ENCODE results near the gene NEK3.

The NEK3 gene

GRCh38 chr13:52158629-52159158 lies 703 bp downstream of the NEK3 start:
- peaks cover 0 to 42% (median 18%) of the 10 kb centered on the region in 5 donors for H3K4me1 ChIP-seq (ENCODE audit: control insufficient read depth in 5 of 5, insufficient read depth in 5 of 5, low read length in 5 of 5)
- H3K27ac ChIP-seq (ENCODE audit: low read depth, low read length): peak overlapping the region; percentile 72
- no peaks in the 10 kb centered on the region for H3K36me3 ChIP-seq (ENCODE audit: control insufficient read depth in 5 of 5, insufficient read depth in 5 of 5, low read length in 5 of 5)
- peak overlapping the region; percentile 76 to 86 (median 83) for H3K9ac ChIP-seq (ENCODE audit: low read length in 5 of 5)
- peak overlapping the region; percentile 79 to 91 (median 86) for H3K4me3 ChIP-seq (ENCODE audit: low read depth in 1 of 5, low read length in 5 of 5)
- H3K27me3 ChIP-seq (ENCODE audit: control insufficient read depth in 5 of 5, insufficient read depth in 4 of 5, low read length in 5 of 5): no peaks in the 10 kb centered on the region
- no peaks in the 10 kb centered on the region for H3K9me3 ChIP-seq (ENCODE audit: control insufficient read depth in 5 of 5, low read length in 5 of 5)

- H3K9me3 ChIP-seq (ENCODE audit: control insufficient read depth in 5 of 5, low read length in 5 of 5): no peaks in the 10 kb centered on the region
Measured at GRCh38 chr13:52156724-52157261, 2.6 kb downstream of the NEK3 start.

GRCh38 chr13:52155177-52155576 lies 4.2 kb downstream of the NEK3 start:
- peaks cover 14 to 20% (median 18%) of the 10 kb centered on the region in 5 donors for H3K36me3 ChIP-seq (ENCODE audit: control insufficient read depth in 5 of 5, insufficient read depth in 5 of 5, low read length in 5 of 5)
- H3K9ac ChIP-seq (ENCODE audit: low read length in 5 of 5): no peak overlapping the region
- peaks cover 0 to 21% (median 14%) of the 10 kb centered on the region in 5 donors for H3K4me1 ChIP-seq (ENCODE audit: control insufficient read depth in 5 of 5, insufficient read depth in 5 of 5, low read length in 5 of 5)
- H3K4me3 ChIP-seq (ENCODE audit: low read depth in 1 of 5, low read length in 5 of 5): no peak overlapping the region
- H3K27ac ChIP-seq (ENCODE audit: low read depth, low read length): no peak overlapping the region
- no peaks in the 10 kb centered on the region for H3K27me3 ChIP-seq (ENCODE audit: control insufficient read depth in 5 of 5, insufficient read depth in 4 of 5, low read length in 5 of 5)
- no peaks in the 10 kb centered on the region for H3K9me3 ChIP-seq (ENCODE audit: control insufficient read depth in 5 of 5, low read length in 5 of 5)

More at GRCh38 chr13:52156724-52157261, 2.6 kb downstream of the NEK3 start:
- Histone ChIP-seq H3K36me3 (ENCODE audit: control insufficient read depth in 5 of 5, insufficient read depth in 5 of 5, low read length in 5 of 5) (peaks cover 2 to 4% (median 4%) of the 10 kb centered on the region in 5 donors), H3K9ac (ENCODE audit: low read length in 5 of 5) (no peak overlapping the region), H3K4me1 (ENCODE audit: control insufficient read depth in 5 of 5, insufficient read depth in 5 of 5, low read length in 5 of 5) (peaks cover 0 to 30% (median 18%) of the 10 kb centered on the region in 5 donors), H3K27ac (ENCODE audit: low read depth, low read length) (no peak overlapping the region), H3K4me3 (ENCODE audit: low read depth in 1 of 5, low read length in 5 of 5) (no peak overlapping the region), H3K27me3 (ENCODE audit: control insufficient read depth in 5 of 5, insufficient read depth in 4 of 5, low read length in 5 of 5) (no peaks in the 10 kb centered on the region)

GRCh38 chr13:52147225-52147624 lies 12.2 kb downstream of the NEK3 start:
- peaks cover 29 to 58% (median 46%) of the 10 kb centered on the region in 5 donors for H3K36me3 ChIP-seq (ENCODE audit: control insufficient read depth in 5 of 5, insufficient read depth in 5 of 5, low read length in 5 of 5)
- no peaks in the 10 kb centered on the region for H3K27me3 ChIP-seq (ENCODE audit: control insufficient read depth in 5 of 5, insufficient read depth in 4 of 5, low read length in 5 of 5)
- no peak overlapping the region for H3K27ac ChIP-seq (ENCODE audit: low read depth, low read length)
- H3K9me3 ChIP-seq (ENCODE audit: control insufficient read depth in 5 of 5, low read length in 5 of 5): no peaks in the 10 kb centered on the region
- no peak overlapping the region for H3K9ac ChIP-seq (ENCODE audit: low read length in 5 of 5)
- H3K4me3 ChIP-seq (ENCODE audit: low read depth in 1 of 5, low read length in 5 of 5): no peak overlapping the region
- H3K4me1 ChIP-seq (ENCODE audit: control insufficient read depth in 5 of 5, insufficient read depth in 5 of 5, low read length in 5 of 5): no peaks in the 10 kb centered on the region

- Histone ChIP-seq H3K27me3 (ENCODE audit: control insufficient read depth in 5 of 5, insufficient read depth in 4 of 5, low read length in 5 of 5) (no peaks in the 10 kb centered on the region), H3K9ac (ENCODE audit: low read length in 5 of 5) (no peak overlapping the region), H3K4me1 (ENCODE audit: control insufficient read depth in 5 of 5, insufficient read depth in 5 of 5, low read length in 5 of 5) (no peaks in the 10 kb centered on the region), H3K27ac (ENCODE audit: low read depth, low read length) (no peak overlapping the region), H3K36me3 (ENCODE audit: control insufficient read depth in 5 of 5, insufficient read depth in 5 of 5, low read length in 5 of 5) (peaks cover 4 to 60% (median 25%) of the 10 kb centered on the region in 5 donors), H3K4me3 (ENCODE audit: low read depth in 1 of 5, low read length in 5 of 5) (no peak overlapping the region), H3K9me3 (ENCODE audit: control insufficient read depth in 5 of 5, low read length in 5 of 5) (no peaks in the 10 kb centered on the region)
Measured at GRCh38 chr13:52141299-52141698, 18.1 kb downstream of the NEK3 start.

GRCh38 chr13:52137489-52137888 lies 21.9 kb downstream of the NEK3 start:
- Histone ChIP-seq H3K4me1 (ENCODE audit: control insufficient read depth in 5 of 5, insufficient read depth in 5 of 5, low read length in 5 of 5) (no peaks in the 10 kb centered on the region), H3K27ac (ENCODE audit: low read depth, low read length) (no peak overlapping the region), H3K9me3 (ENCODE audit: control insufficient read depth in 5 of 5, low read length in 5 of 5) (no peaks in the 10 kb centered on the region), H3K4me3 (ENCODE audit: low read depth in 1 of 5, low read length in 5 of 5) (no peak overlapping the region), H3K36me3 (ENCODE audit: control insufficient read depth in 5 of 5, insufficient read depth in 5 of 5, low read length in 5 of 5) (peaks cover 16 to 74% (median 36%) of the 10 kb centered on the region in 5 donors), H3K9ac (ENCODE audit: low read length in 5 of 5) (no peak overlapping the region), H3K27me3 (ENCODE audit: control insufficient read depth in 5 of 5, insufficient read depth in 4 of 5, low read length in 5 of 5) (no peaks in the 10 kb centered on the region)

GRCh38 chr13:52136763-52137162 lies 22.6 kb downstream of the NEK3 start:
- no peaks in the 10 kb centered on the region for H3K4me1 ChIP-seq (ENCODE audit: control insufficient read depth in 5 of 5, insufficient read depth in 5 of 5, low read length in 5 of 5)
- H3K27ac ChIP-seq (ENCODE audit: low read depth, low read length): no peak overlapping the region
- H3K36me3 ChIP-seq (ENCODE audit: control insufficient read depth in 5 of 5, insufficient read depth in 5 of 5, low read length in 5 of 5): peaks cover 19 to 80% (median 43%) of the 10 kb centered on the region in 5 donors

GRCh38 chr13:52130641-52131040 lies 28.8 kb downstream of the NEK3 start:
- no peaks in the 10 kb centered on the region for H3K27me3 ChIP-seq (ENCODE audit: control insufficient read depth in 5 of 5, insufficient read depth in 4 of 5, low read length in 5 of 5)
- no peak overlapping the region for H3K27ac ChIP-seq (ENCODE audit: low read depth, low read length)
- H3K4me1 ChIP-seq (ENCODE audit: control insufficient read depth in 5 of 5, insufficient read depth in 5 of 5, low read length in 5 of 5): peaks cover 6 to 21% (median 20%) of the 10 kb centered on the region in 5 donors
- peaks cover 17 to 46% (median 34%) of the 10 kb centered on the region in 5 donors for H3K36me3 ChIP-seq (ENCODE audit: control insufficient read depth in 5 of 5, insufficient read depth in 5 of 5, low read length in 5 of 5)
- no peak overlapping the region for H3K9ac ChIP-seq (ENCODE audit: low read length in 5 of 5)
- H3K9me3 ChIP-seq (ENCODE audit: control insufficient read depth in 5 of 5, low read length in 5 of 5): no peaks in the 10 kb centered on the region
- H3K4me3 ChIP-seq (ENCODE audit: low read depth in 1 of 5, low read length in 5 of 5): no peak overlapping the region

More at GRCh38 chr13:52136763-52137162, 22.6 kb downstream of the NEK3 start:
- Histone ChIP-seq H3K9ac (ENCODE audit: low read length in 5 of 5) (no peak overlapping the region), H3K9me3 (ENCODE audit: control insufficient read depth in 5 of 5, low read length in 5 of 5) (no peaks in the 10 kb centered on the region), H3K4me3 (ENCODE audit: low read depth in 1 of 5, low read length in 5 of 5) (no peak overlapping the region), H3K27me3 (ENCODE audit: control insufficient read depth in 5 of 5, insufficient read depth in 4 of 5, low read length in 5 of 5) (no peaks in the 10 kb centered on the region)

- Histone ChIP-seq H3K4me1 (ENCODE audit: control insufficient read depth in 5 of 5, insufficient read depth in 5 of 5, low read length in 5 of 5) (peaks cover 6 to 21% (median 20%) of the 10 kb centered on the region in 5 donors), H3K36me3 (ENCODE audit: control insufficient read depth in 5 of 5, insufficient read depth in 5 of 5, low read length in 5 of 5) (peaks cover 12 to 32% (median 28%) of the 10 kb centered on the region in 5 donors), H3K27me3 (ENCODE audit: control insufficient read depth in 5 of 5, insufficient read depth in 4 of 5, low read length in 5 of 5) (no peaks in the 10 kb centered on the region), H3K9me3 (ENCODE audit: control insufficient read depth in 5 of 5, low read length in 5 of 5) (no peaks in the 10 kb centered on the region), H3K27ac (ENCODE audit: low read depth, low read length) (no peak within 1 kb of the TSS), H3K4me3 (ENCODE audit: low read depth in 1 of 5, low read length in 5 of 5) (peak within 1 kb of the TSS; percentile 63 to 78 (median 74)), H3K9ac (ENCODE audit: low read length in 5 of 5) (peak within 1 kb of the TSS; percentile 16 to 66 (median 39))
Measured at GRCh38 chr13:52128714-52129700, 30.4 kb downstream of the NEK3 start, which contains the start of gene NEK5. TSS of gene NEK5 (minus strand) at chr13:52129073. CDS start at chr13:52127482, 1,591 bp downstream.
